HG03175 (cell line): ENCODE measurements around the gene MTX2.

Experiments used
- ATAC-seq: cut with Tn5 transposase; IDR thresholded peaks from one replicate; pipeline ENCODE4 v1.9.1; 2021; ENCODE audit warnings: mild to moderate bottlenecking, moderate library complexity; ENCODE audit not compliant: unreplicated experiment

MTX2 gene

DNA sequence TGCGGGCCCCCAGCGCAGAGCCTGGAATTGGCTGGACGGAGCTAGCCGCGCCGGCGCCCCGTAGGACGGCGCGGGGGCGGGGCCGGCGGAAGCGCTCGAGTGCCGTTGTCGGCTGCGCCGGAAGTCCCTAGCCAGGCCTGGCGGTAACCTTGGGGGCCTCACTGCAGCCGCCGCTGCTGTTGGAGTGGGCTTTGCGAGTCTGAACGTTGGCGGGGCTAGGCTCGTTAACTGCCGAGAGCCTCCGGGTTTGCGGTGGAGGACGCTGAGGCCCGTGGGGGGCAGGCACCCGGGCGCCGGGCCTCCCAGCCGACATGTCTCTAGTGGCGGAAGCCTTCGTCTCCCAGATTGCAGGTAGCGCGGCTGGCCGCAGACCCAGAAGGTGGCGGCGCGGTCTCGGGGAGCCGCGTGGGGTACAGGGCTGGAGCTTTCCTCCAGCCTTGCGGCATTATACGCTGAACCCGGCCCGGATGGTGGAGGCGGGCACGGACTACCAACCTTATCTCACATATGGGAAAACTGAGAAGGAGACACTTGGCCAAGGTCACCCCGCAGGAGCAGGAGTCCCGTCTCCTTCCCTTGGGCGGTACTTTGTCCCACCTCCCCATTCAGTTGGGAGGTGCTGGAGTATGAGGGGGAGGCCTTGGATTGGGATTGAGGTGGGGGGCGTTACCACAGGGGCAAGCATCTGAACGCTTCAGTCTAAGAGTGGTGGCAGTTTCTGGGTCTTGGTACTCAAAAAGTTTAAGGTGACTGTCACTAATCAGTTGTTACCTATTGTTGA, at the start of gene MTX2:
MTX2 (plus strand) TSS at position 124 of the 781 bp plus-strand sequence; CDS start at position 312, 188 bp downstream.
- peak; percentile 96 for ATAC-seq

DNA sequence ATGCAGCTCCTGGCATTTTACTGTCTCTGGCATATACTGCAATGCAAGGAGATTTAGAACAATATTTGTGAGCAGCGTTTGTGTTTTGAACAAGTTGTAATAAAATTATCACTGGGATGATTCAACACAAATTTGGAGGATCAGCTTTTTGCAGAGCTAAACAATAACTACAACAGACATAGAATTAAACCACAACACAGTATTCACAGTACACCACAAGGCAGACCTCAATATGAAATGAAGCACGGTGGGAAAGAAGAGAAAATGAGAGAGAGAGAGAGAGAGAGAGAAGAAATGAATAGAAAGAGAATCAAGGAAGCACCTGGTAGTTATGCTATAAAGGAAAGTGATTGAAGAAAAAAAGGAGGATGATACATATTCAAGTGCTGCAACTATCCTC, 41.4 kb upstream of the MTX2 start:
- no peak for ATAC-seq

DNA sequence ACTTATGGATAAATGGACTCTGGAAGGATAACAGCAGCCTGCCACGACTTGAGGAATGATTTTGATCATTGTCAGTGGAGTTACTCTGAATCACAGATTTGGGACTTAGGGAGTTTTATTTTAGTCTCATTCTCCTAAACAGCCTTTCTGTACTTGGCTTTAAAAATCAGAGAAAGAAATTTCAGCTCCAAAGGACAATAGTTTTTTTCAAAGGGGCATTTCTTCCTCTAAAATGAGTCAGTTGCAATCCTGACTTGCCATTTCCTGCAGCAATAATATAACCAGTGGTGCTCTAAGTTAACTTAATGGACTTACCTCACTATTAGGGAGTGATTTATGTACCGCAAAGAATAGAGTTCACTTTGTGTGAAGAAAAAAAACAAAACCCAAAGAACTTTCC, 35.1 kb upstream of the MTX2 start:
- ATAC-seq = no peak

DNA sequence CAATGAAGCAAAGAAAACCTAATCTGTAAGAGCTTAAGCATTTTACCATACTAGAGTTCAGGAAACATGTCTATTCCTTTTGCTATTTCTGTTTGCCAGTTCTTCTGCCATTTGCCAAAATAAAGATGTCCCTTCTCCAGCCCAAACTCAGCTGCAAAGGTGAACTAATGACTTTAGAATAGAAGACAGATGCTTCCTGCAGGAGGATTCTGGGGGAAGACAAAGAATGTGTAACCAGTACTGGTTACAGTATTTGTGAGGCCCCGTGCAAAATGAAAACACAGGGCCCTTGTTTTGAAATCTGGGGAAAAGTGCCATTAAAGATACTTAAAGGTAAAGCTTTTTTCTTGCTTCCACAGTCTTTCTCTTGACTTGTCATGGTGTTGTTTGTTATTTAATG, 34.3 kb upstream of the MTX2 start:
- no peak for ATAC-seq

DNA sequence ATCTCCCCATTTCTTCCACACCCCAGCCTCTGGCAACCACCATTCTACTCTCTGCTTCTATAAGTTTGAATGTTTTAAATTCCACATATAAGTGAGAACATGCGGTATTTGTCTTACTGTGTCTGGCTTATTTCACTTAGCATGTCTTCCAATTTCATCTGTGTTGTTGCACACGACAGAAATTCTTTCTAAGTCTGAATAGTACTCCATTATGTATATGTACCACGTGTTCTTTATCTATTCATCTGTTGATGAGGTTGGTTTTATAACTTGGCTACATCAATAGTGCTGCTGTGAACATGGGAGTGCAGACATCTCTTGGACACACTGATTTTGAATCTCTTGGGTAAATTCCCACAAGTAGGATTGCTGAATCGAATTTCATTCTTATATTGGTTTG, 31.8 kb upstream of the MTX2 start:
- ATAC-seq = no peak

DNA sequence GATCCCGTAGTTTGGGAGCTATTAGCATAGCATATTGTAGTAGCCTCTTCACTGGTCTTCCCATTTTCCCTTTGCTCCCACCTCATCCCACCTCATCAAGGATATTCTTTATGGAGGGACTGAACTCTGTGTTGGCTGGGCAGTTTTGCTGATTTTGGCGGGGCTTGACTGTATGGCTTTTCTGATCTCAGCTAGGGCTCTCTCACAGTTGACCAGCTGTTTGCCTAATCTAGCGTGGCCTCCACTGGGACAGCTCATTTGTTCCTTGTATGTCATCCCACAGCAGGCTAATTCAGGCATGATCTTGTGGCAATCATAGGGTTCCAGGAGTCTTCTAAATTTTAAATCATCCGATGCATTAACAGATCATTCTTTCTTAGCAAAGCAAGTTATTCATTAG, 30.2 kb upstream of the MTX2 start:
- ATAC-seq = no peak

DNA sequence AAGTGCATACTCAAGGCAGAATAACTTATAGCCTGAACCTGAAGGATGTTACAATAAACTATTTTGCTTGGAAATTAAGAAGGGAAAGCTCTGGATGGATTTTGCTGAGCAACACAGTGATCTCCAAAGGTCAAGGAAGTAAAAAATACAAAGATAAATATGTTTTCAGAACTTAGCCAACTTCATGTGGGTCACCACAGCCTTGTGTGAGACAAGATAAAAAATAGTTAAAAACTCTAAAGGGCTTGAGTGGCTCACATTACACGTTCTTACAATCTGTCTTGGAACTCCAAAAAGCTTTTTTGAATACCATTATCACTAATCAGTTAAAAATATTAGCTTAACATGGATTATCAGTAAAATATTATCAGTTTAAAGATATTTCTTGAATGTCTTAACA, 28.9 kb upstream of the MTX2 start:
- no peak for ATAC-seq

DNA sequence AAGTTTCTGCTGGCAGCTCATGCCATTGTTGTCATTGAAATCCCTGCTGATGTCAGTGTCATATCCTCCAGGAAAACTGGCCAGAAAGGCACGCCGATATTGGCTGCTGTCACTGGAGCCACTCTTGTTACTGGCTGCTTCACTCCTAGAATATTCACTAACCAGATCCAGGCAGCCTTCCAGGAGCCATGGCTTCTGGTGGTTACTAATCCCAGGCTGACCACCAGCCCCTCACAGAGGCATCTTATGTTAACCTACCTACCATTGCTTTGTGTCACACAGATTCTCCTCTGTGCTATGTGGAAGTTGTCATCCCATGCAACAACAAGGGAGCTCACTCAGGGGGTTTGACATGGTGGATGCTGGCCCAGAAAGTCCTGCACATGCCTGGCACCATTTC, 27.0 kb upstream of the MTX2 start:
- ATAC-seq = no peak

DNA sequence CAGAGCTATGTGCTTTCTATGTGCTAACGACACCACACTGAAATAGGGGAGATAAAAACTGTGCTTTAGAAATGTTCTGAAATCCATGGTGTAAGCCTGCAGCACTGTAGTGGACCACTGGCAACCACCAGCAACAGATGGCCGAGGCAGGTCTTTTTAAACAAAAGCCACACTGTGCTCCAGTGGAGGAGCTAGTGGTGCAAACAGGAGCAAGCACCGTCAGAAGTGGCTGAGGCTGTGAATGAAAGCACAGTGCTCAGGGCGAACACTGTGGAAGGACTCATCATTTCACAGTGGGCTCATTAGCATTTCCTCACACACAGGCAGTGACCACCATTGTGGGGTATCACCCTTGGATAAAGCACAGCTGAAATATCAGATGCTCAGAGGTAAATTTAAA, 22.9 kb upstream of the MTX2 start:
- no peak for ATAC-seq

DNA sequence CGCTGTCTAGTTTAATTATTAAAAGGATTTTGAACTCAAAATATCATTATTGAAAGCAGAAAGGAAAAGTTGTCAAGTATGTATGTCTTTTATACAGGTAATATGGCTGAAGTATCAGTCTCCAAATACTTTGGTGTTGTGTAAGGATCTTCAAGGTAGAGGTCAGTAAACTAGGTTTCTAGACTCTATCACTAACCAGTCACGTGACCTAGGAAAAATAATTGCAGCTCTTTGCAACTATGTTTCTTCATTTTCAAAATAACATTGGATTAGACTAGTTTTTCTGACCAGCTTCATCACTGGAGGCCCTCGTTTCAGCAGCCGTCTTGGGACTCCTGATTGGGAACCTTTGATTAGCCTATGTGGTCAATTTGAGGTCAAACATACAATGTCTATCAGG, 21.4 kb upstream of the MTX2 start:
- no peak for ATAC-seq

DNA sequence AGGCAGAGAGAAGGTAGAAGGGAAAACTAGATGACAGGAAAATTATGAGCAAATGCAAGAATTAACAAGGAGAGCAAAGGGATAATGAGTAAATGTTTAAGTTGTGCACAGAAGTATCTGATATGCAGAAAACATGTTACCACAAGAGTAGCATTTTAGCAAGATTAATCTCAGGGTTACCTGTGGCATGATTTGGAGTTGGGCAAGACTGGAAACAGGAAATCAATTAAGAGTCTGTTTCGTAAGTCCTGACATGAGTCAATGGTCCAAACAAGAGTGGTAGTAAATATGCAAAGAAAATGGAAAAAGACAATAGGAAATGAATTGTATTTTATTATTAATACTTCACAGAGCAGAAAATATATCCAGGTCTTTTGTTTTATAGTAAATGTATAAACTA, 17.3 kb upstream of the MTX2 start:
- no peak for ATAC-seq

DNA sequence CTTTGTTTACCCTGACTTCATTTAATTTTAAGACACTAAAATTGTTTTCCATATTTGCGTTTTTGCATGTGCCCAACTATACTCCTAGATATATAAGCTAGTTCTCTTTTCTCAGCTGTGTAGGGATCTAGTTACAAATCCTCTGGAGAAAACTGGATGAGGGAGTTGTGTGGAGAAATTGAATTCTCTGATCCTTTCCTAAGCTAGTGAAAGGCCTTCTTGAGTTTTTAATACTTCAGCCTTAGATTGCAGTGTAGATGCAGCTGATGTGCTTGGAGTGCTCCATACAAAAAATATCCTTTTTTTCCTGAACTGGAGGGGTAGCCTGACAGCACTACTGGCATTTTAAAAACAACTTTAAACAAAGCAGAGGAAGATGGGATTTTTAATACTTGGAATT, 8.6 kb upstream of the MTX2 start:
- no peak for ATAC-seq

DNA sequence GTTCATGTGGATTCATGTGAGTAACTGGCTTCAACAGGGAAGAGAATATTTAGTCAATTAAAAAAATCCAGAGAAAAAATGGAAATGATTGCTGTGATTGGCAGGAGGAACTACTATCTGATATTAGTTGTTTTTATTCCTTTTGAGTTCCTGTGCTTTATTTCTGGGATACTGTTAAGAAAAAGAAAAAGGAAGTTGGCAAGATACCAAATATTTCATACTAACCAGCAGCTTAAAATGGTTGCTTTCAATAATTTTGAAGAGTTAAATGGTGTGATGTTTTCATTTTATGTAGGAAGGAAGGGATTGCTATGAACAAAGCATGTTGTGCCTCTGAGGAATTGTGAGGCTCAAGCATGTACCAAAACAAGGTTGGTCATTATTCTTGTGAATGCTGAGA, 8.1 kb upstream of the MTX2 start:
- no peak for ATAC-seq

DNA sequence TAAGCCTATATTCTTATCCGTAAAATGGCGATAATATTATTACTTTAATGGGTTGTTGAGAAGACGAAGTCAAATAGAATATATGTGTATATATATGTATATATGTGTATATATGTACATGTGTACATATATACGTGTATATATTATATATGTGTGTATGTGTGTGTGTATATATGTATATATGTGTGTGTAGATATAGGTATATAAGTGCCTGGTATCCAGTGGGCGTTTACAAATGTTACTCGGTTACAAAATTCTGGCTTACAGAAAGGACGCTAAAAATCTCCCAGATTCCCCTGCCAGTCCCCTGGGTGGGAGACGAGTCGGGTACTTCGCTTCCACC, 295 bp upstream of the MTX2 start:
- ATAC-seq = peak; percentile 35

DNA sequence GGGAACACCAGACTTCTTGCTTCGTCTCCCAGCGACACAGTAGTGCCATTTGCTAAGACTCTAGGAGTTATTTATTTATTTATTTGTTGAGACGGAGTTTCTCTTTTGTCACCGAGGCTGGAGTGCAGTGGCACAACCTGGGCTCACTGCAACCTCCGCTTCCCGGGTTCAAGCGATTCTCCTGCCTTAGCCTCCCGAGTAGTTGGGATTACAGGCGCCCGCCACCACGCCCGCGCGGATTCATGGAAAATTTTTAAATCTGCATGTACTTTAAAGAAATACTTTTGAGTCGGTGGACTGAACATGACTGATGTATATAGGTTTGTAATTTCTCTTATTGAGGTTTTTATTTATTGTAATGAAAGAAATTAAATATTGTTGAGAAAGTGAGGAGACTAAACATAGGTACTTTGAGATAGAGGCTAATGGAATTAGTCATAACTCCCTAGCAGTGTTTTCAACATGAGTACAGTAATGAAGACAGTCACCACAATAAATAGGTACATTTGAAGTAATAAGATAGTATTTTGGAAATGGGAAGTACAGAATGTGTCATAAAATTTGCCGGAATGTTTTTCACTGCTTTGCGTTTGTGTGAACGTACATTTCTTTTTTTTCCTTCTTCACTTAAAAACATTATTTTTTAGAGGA, 983 bp downstream of the MTX2 start:
- no peak for ATAC-seq

DNA sequence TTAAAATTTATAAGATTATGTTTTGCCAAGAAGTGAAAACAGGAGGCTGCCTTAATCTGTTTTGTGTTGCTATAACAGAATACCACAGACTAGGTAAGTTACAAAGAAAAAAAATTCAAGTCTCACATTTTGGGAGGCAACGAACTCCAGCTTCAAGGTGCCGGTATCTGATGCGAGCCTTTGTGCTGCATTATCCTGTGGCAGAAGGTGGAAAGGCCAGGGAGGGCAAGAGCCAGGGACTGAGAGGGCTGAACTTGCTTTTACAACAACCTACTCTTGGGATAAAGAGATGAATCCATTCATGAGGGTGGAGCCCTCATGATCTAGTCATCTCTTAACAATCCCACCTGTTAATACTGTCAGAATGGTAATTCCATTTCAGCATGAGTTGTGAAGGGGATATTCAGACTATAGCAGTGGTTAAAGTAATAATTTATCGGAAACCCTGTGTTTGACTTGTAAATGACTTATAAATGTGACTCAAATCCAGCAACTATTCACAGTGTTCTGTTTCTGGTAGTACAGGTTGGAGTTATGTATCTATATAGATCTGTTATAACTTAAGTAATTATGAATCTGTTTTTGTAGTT, 3.7 kb downstream of the MTX2 start:
- no peak for ATAC-seq

DNA sequence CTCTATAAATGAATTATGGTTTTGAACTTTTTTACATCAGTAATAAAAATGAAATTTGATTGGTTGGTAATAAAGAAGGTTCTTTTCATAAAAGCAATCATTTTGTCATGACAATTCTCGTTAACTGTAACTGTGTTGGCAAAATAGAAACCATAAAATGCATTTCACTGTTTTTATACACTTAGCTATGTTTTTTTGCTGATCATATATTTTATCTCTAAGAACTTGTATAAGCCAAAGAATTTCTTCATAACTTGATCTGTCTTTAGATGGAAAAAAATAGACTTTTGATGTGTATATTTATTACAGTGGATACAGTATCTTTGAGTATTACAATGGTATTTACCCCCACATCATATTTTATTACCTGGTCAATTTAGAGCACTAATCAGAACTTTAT, 9.7 kb downstream of the MTX2 start:
- no peak for ATAC-seq

DNA sequence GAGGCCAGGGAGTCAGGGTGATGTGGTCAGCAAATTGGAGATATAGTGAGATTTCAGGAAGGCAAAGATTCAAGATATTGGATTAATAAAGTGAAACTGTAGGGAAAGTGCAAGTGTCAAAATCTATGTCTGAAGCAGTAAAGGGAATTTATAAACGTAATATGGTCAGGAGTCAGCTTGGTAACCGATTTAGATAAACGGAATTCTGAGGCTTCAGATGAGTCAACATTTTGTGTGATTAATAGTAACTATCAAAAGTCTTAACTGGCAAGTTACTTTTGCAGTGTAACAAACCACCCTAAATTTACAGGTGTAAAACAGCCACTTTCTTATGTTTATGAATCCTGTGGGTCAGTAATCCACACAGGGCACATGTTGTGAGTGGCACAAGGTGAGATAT, 10.9 kb downstream of the MTX2 start:
- ATAC-seq = no peak

DNA sequence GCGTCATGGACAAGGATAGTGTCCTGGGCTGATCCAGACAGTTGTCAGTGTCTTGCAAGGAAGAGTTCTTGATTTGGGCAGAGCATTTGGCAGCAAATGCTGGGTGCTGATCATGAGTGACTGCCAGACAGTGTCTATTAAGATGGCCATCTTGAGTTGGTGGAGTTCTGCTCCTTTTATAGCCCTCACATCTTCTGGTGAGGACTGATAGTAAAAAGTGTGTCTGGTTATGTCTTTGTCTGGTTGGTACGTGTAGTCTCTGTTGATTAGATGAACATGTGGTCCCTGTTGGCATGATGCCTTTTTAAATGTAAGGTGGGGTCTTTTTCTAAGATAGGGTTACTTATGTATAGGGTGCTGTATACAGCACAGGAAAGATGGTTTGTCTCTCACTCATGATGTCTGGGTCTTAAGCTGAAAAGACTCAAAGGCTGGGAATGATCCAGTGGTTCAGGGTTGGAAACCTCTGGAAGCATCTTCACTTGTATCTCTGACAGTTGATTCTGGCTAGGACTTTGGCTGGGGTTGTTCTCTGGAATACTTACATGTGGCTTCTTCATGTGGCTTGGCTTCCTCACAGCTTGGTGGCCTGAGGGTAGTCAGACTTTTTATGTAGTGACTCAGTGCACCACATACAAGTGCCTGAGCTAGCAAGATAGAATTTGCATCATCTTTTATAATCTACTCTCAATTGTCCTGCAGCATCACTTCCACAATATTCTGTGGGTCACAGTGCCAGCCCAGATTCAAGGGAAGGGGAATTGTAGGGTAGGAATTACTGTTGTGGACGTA, 11.8 kb downstream of the MTX2 start:
- no peak for ATAC-seq

DNA sequence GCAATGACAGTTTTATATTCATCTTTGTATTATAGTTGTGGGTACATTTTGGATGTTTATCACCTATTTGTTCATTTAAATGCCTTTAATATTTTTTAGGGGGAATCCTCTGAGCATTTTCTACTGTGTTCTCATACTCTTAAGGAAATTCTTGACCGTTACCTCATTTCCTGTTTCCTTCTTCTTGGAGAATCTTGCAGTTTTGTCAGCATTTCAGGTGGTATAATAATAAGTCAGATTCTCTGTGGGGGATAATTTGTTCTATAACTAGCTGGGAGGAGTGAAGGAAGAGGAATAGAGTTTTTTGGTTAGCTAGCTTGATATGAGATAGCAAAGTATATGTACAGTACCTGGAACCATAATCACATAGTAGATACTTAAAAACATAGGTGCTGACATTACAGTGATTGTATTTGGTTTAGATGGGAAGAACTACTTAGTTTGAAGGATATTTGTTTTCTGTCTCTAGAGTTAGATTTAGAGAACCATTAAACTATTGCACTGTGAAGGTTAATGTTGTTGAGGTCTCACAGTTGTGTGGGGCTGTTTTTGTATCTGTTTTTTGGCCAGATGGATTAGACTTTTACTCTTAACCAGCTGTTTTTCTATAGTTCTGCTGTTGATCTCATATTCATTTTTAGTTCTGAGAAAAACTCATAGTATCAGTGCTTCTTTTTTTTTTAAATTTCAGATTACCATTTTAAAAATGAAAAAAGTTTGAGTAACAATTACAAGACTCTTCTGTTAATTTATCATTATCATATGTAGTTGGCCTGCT, 14.2 kb downstream of the MTX2 start:
- no peak for ATAC-seq

DNA sequence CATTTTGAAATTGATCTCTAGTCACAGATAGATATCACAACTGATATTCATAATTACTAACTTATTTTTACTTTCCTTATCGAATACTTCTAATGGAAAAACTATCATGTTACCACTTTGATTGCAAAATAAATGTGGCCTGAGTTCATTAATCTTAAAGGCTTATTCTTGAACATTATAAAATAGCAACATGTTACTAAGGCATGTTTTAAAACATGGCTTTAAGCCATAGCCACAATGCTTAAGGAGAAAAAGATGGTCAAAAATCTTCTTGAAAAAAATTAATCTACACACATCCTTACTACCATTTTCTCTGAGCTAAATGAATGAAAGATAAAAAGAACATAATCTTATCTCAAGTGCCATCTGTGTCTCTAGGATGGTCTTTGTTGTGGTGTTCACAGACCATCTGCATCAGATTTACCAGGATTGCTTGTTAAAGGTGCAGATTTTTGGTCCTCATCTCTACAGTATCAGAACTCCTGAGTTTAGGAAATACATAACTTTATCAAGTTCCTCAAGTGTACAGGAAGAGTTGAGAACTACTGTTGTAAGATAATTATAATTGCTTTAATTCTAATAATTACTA, 15.3 kb downstream of the MTX2 start:
- no peak for ATAC-seq
